GM21360 (cell line): ENCODE results near the gene COL13A1.

Experiments
- ATAC-seq: cut with Tn5 transposase; IDR thresholded peaks from one replicate; pipeline ENCODE4 v1.9.1; 2021; ENCODE audit warnings: mild to moderate bottlenecking, moderate library complexity; ENCODE audit not compliant: unreplicated experiment

COL13A1 gene

DNA sequence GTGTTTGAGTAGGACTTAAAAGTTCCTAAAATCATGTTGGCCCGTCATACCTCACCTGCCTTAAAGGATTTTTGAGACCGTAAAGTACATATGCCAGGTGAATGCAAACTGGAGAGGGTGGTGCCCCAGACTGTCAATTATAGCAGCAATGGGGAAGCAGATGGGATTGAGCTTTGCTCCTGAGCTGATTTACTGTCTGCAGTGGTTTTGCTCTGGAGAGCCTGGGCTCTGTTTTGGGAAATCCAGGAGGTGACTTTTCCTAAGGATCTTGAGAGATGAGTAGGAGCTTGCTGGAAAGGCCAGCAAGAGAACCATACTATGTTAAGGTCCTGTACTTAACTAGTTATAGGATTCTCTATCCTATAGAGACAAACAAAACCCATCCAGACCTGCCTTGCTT is 43.0 kb downstream of the COL13A1 start:
- ATAC-seq: no peak

GRCh38 chr10:69845574-69846292 is 44.0 kb downstream of the COL13A1 start:
- ATAC-seq: no peak

GRCh38 chr10:69846293-69846921 is 44.7 kb downstream of the COL13A1 start:
- no peak for ATAC-seq

GRCh38 chr10:69847458-69847857 is 45.8 kb downstream of the COL13A1 start:
- ATAC-seq: no peak

DNA sequence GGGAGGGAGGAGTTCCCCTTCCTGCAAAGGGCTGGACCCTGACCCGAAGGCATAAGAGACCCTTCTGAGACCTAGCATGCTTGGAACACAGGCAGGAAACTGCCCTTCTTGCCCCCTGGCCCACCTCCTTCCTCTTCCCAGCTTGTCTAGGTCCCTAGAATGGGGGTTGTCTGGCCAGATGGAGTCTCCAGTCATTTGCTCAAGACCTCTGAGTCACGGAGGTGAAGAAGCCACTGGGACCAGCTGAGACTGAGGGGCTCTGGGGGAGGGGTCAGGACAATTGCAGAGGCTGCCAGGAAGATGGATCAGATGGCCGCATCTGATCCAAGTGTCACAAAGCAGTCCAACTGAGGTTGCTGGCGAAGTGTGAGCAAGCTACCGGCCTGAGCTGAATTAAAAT is 46.2 kb downstream of the COL13A1 start:
- ATAC-seq: no peak

GRCh38 chr10:69848454-69848853 is 46.7 kb downstream of the COL13A1 start:
- no peak for ATAC-seq

- no peak for ATAC-seq
Observed at GRCh38 chr10:69849825-69850224, 48.1 kb downstream of the COL13A1 start.

DNA sequence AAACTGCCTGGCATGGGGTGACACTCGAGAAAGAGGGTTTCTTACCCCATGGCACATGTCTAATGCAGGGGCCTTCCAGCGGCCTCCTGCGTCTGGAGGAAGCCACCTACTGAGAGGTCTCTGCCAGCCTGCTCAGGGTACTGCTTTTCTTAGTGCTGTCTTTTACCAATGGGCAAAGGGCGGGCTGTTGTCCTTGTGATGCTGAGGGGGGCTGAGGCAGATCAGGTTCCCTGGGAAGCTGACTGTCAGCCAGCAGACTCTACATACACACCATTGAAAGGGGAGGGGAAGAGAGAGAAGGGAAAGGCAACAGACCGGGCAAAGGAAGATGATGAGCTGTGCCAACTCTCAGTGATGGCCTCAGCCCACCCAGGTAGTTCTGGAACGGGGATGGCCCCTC is 48.7 kb downstream of the COL13A1 start:
- no peak for ATAC-seq

GRCh38 chr10:69851306-69851705 is 49.6 kb downstream of the COL13A1 start:
- no peak for ATAC-seq

GRCh38 chr10:69853064-69853463 is 51.4 kb downstream of the COL13A1 start:
- ATAC-seq: no peak

GRCh38 chr10:69854511-69855345 is 53.0 kb downstream of the COL13A1 start:
- ATAC-seq: no peak

GRCh38 chr10:69855346-69856111 is 53.8 kb downstream of the COL13A1 start:
- no peak for ATAC-seq

DNA sequence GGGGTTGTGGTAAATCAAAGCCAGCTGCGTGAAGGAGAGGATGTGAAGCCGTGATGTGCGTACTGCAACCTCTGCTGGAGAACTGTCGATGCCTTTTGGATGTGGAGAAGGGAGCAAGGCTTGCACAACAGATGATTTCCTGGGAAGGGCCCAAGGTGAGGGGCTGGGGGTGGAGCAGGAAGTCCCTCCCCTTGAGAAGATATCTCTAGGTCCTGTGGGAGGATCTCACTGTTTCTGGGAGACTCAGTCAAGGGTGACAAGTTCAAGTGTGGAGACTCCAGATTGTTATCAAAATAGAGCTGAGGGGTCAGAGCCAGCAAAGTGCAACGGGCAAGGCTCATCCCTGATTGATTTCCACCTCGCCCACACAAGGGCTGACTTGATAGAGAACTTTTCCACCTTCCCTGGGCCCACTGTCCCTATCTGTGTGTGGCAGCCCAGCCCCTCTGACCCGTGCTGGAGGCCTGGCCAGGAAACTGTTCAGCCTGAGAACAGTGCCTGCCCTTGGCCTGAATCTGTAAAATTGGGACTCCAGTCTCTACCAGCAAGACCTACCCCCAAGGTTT is 55.0 kb downstream of the COL13A1 start:
- ATAC-seq: no peak

DNA sequence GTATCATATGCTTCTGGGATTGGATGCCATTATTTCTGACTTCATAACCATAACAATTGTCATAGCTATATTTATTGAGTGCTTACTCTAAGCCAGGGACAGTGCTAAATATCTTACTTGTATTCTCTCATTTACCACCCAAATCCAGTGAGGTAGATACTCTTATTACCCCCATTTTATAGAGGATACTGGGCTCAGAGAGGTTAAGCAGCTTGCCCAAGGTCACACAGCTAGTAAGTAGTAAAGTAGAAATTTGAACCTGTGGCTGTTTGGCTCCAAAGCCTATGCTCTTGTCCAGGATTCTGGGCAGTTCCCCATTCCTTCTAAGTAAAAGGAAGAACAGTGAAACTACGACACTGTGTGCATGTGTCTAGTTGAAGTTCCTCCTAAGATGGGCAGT is 56.5 kb downstream of the COL13A1 start:
- no peak for ATAC-seq

DNA sequence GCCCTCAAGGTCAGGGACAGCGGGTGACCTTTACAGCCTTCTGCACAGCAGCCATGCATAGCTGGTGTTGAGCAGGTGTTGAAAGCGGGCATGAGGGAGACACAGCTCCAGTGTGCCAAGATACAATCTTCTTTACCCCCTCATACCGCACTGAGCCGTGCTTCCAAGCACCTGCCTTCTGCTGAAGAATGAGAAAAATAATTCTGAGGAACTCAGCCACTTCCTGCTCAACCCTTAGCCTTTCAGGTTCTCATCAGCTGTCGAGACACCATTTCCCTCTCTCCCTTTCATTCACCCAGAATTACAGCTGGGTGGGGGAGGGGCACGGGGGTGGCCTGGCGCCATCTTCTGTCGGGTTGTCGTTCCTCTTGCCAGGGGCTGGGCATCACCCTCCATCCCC is 58.6 kb downstream of the COL13A1 start:
- no peak for ATAC-seq

DNA sequence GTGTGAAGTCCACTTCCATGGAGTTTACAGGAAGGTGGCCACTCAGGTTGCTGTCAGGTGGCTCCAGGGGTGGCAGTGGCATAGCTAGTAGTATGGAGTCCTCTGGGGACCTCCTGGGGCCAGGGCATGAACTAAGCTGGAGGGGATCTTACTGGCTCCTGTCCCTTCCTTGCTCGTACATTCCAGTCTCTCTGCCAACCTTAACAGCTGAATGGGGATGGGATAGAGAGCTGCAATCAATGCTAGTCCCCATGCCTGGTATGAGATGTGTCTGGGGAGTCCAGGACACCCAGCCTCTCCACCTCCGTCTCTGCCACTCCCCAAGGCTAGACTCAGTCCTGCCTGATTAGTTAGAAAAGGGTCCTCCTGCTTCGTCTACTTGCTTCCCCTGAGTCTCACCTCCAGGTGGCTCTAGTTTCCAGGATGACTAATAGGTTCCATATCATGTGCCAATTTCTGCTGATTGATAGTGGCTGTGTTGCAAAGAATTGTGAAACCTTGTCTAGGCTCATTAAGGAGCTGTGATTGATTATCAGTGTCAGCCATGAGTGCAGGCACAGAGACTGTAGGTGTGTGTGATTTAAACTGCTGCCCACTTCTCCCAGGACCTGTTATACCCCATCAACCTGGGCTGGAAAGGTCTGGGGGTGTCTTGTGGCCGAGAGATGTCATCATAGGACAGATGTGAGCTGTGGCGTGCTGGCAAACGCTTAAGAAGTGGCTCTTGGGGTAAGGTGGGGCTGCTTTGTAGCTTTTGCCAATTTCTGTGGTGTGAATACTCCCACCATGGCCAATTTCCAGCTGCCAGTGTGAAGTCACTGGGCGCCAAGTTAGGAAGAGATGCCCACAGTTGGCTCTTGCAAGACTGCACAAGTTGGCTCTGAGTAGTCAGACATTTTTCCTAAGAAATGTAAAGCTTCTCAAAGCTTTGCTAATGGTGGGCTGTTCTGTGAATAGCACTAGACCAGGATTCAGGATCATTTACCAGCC is 59.8 kb downstream of the COL13A1 start:
- no peak for ATAC-seq

- ATAC-seq: no peak
Observed at GRCh38 chr10:69862882-69863530, 61.3 kb downstream of the COL13A1 start.

DNA sequence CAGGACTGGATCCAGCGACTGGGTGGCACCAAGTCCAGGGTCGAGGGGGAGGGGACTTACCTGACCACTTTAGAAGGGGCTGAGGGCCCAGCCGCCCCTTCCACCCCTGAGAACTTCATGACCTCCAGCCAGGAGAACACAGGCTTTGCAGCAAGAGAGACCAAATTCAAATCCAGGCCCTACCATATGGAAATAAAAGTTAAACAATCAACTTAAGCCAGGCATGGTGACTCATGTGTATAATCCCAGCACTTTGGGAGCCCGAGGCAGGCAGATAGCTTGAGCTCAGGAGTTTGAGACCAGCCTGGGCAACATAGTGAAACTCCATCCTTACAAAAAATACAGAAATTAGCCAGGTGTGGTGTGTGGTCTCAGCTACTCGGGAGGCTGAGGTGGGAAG is 61.9 kb downstream of the COL13A1 start:
- ATAC-seq: no peak

- no peak for ATAC-seq
Observed at GRCh38 chr10:69864321-69864720, 62.6 kb downstream of the COL13A1 start.
